ENCODE data around the gene MTOR.

DNA sequence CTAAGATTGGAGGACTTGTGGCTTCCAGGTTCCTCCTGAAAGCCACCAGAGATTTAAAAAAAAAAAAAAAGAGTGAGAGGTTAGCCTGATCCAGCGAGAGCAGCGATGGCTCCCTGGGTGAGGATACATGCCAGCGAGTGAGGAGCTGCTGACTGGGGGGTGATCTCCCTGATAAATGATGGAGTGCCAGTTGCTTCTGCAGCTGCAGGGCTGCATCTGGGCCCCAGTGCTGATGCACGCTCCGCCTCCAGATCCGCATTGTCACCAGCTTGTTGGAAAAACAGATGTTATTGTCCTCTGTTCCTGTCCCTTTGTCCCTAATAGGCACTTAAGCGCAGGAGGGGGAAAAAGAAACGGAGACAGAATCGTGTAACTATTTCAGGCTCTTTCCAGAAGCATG is 39.2 kb upstream of the MTOR start:
- TF ChIP-seq POLR2A (IDR thresholded peaks at IDR 0.05; ENCODE audit: low read depth, low read length) (no peak), POLR2AphosphoS5 (IDR thresholded peaks at IDR 0.05; ENCODE audit: low read depth, low read length) (no peak), TAF1 (IDR thresholded peaks at IDR 0.05; ENCODE audit: low read depth, low read length) (no peak), SPI1 (IDR thresholded peaks at IDR 0.05; ENCODE audit: low read depth, low read length) (no peak), POU2F2 (IDR thresholded peaks at IDR 0.05; ENCODE audit: low read depth, low read length) (no peak), PAX5 (IDR thresholded peaks at IDR 0.05; ENCODE audit: insufficient read depth, low read length, severe bottlenecking) (no peak)
